GM08714 (cell line): ENCODE data around the gene PRDX5.

Experiments
- H3K4me3 ChIP-seq: fragments of 200-500 bp; sonication (Bioruptor generic); 2 replicates; pipeline ENCODE4 v1.5.1; 2014; ENCODE audit warnings: mild to moderate bottlenecking, low read length, inconsistent platforms
- ZNF274 ChIP-seq: IDR thresholded peaks from 2 replicates; pipeline ENCODE4 v1.6.1; 2012; ENCODE audit warnings: mild to moderate bottlenecking, low read depth, low read length

Gene PRDX5

GRCh38 chr11:64317961-64318765 is at the start of gene PRDX5:
PRDX5 (plus strand) TSS chr11:64318121; CDS start chr11:64318216, 95 bp downstream.
- H3K4me3 ChIP-seq, result peak within 1 kb of the TSS; percentile 84
- no peak for TF ChIP-seq ZNF274

GRCh38 chr11:64268893-64269539 is 48.9 kb upstream of the PRDX5 start:
- no peak for TF ChIP-seq ZNF274
- peak overlapping the region; percentile 74 for H3K4me3 ChIP-seq

GRCh38 chr11:64269540-64270220 is 48.2 kb upstream of the PRDX5 start:
- peak overlapping the region; percentile 76 for H3K4me3 ChIP-seq
- no peak for TF ChIP-seq ZNF274

DNA sequence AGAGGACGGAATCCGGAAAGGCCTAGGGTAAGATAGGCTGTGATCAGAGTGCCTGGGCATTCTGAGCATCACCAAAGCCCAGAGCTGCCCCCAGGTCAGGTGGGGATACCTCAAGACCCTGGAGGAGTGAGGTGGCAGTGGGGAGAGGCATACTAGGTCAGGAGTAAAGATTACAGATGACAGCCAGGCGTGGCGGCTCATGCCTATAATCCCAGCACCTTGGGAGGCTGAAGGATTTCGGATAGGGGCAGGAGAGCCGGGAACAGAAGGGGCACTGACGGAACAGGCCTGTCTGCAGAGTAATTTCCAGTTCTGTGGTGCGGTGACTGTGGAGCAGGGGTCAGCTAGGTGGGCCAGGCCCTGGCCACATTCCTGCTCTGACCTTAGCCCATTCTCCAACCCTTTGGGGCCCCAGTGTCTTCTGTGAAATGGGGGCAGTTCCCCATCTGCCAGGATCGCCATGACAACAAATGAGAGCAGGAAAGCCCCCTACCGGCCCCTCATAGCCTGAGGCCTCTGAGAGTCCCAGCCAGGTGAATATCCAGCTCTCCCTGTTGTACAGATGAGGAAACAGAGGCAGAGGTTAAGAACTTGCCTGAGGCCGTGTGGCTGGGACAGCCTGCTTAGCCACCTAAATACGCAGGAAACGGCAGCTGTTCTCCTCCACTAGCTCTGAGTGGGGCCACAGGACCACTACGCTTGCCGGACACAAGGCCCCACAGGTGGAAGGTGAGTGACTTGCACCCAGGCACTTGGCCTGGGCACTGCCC is 42.7 kb upstream of the PRDX5 start:
- H3K4me3 ChIP-seq, result no peak overlapping the region
- no peak for TF ChIP-seq ZNF274

DNA sequence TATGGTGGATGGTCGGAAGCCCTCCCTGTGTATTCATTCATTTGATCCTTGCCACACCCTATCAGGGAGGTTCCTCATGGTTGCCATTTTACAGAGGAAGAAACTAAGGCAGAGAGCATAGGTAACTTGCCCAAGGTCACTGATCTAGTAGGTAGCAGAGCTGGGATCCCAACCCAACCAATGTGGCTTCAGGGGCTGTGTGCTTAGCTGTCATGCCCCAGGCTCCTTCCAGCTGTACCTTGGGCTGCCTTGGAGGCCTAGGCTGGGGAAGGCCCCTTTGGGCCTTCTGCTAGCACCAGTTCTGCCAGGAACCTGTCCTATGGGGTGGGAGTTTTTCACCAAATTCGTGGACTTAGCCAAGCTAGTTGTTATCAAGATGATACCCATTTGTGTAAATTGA is 42.1 kb upstream of the PRDX5 start:
- no peak for TF ChIP-seq ZNF274
- H3K4me3 ChIP-seq, result no peak overlapping the region

DNA sequence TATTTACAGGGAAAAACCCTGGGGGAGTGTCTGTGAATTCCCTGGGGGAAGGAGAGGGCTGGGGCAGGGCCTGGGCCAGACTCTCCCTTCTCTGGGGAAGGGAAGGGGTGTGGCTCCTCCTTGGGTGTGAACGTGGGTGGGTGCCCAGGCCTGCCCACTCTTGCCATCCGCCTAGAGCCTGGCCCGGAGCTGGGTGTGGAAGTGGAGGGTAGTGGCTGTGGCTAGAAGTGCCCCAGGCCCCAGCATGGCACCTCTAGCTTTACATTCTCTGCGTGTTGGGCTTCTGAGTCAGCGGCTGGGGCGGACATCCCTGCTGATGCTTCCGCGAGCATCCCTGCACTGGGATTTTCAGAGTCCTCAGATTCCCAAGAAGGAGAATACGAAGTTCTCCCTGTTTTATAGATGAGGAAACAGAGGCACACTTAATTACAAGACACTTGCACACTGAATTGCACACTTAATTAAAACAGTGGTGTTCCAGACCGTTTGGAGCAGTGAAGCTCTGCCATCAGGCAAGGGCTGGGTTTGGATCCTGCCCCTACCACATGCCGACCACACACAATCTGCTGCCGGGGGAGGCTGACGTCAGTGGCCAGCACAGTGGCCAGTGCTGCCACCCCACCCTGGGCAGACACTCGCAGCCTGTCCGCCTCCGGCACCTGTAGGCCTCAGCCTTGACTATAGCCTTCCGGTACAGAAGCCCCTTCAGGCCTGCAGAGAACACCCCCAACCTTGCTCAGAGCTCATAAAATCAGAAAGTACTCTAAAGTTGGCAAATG is 41.1 kb upstream of the PRDX5 start:
- no peak for TF ChIP-seq ZNF274
- no peak overlapping the region for H3K4me3 ChIP-seq

GRCh38 chr11:64278576-64279190 is 39.2 kb upstream of the PRDX5 start:
- TF ChIP-seq ZNF274, result no peak
- H3K4me3 ChIP-seq, result no peak overlapping the region

GRCh38 chr11:64281957-64282770 is 35.8 kb upstream of the PRDX5 start:
- no peak for TF ChIP-seq ZNF274
- no peak overlapping the region for H3K4me3 ChIP-seq

DNA sequence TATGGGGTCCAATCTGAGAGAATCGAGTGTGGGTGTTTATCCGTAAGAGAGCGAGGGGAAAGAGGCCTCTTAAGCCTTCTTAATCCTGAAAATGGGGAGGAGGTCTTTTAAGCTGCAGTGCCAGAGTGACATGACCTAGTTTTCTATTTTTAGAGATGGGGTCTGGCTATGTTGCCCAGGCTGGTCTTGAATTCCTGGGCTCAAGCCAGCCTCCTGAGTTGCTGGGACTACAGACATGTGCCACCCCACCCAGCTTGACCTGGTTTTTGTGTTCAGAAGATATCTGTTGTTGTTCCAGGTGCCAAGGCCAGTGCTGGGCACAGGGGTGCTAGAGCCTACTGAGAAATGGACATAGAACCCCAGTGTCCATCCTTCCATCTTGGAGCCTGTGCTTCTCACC is 34.8 kb upstream of the PRDX5 start:
- no peak for TF ChIP-seq ZNF274
- no peak overlapping the region for H3K4me3 ChIP-seq

- peak within 1 kb of the TSS; percentile 78 for H3K4me3 ChIP-seq
- no peak for TF ChIP-seq ZNF274
These were observed 33.6 kb upstream of the PRDX5 start, which contains the start of gene BAD for GRCh38 chr11:64284048-64284961. BAD (minus strand) TSS chr11:64284665; CDS start chr11:64284368, 297 bp downstream.
